HG02943 (cell line): ENCODE results near the gene TRAP1.
A peak's percentile ranks its signal among the peaks of the same experiment; 100 is the strongest.

ENCODE experiments used
- ATAC-seq: cut with Tn5 transposase; IDR thresholded peaks from one replicate; pipeline ENCODE4 v1.9.1; 2021; ENCODE audit warnings: mild to moderate bottlenecking, low read depth, moderate library complexity; ENCODE audit not compliant: unreplicated experiment

TRAP1 gene

DNA sequence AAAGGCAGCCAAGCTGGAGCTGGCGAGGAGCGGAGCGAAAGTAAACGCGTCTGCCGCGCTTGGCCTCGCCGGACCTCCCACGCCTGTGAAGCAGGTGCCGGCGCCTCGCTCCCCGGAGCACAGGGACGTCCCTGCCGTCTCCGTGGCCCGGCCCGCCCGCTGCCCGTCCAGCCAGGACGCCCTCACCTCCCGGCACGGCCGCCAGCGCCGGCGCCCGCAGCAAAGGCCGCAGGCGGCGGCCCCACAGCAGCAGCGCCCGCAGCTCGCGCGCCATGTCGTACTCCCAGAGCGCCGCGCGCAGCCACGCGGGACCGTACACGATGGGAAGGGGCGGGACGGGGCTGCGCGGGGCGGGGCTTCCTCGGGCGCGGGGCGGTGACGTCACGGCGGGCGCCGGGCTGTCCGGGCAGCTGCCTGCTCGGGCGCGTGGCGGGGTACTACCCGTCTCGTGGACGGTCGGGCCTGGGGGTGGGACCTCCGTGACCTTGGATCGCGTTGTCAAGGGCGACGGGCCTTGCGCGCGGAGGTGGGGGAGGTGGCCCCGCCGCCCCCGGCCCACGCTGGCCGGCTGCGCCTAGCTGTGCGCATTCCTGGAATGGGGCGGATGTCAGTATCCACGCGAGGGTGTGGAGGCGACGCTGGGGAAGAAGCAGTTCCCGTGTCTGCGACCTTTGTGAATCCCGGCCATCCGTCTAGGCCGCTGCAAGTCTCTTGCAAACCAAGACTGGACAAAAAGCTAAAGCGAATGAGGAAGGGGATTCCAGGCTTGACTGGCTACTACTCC is at the start of gene TRAP1:
Gene TRAP1, minus strand, starts transcription at position 290 of the 784 bp plus-strand sequence. Its CDS starts 16 bp downstream, at position 274.
- ATAC-seq, result peak; percentile 83

DNA sequence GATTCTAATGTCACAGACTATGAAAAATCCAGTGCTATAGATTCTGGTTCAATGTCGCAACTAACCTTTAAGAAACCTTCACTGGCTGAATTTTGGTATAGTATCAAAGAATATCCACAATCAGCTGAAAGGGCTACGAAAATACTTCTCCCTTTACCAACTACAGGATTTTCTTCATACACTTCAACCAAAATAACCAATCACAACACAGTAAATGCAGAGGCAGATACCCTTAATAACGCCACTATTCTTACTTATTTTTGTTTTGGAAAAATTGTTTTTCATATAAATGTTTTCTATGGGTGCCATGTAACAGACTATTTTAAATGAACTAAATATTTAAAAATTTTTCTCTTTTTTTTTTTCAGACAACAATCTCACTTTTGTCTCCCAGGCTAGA is 48.9 kb upstream of the TRAP1 start:
- no peak for ATAC-seq

DNA sequence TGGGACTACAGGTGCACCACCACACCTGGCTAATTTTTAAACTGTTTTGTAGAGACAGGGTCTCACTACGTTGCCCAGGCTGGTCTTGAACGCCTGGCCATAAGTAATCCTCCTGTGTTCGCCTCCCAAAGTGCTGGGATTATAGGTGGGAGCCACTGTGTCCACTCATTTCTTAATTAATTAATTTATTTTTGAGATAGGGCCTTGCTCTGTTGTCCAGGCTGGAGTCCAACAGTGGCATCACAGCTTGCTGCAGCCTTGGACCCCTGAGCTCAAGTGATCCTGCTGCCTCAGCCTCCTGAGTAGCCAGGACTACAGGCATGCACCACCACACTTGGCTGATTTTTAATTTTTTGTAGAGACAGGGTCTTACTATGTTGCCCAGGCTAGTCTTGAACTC is 47.1 kb upstream of the TRAP1 start:
- ATAC-seq, result no peak

DNA sequence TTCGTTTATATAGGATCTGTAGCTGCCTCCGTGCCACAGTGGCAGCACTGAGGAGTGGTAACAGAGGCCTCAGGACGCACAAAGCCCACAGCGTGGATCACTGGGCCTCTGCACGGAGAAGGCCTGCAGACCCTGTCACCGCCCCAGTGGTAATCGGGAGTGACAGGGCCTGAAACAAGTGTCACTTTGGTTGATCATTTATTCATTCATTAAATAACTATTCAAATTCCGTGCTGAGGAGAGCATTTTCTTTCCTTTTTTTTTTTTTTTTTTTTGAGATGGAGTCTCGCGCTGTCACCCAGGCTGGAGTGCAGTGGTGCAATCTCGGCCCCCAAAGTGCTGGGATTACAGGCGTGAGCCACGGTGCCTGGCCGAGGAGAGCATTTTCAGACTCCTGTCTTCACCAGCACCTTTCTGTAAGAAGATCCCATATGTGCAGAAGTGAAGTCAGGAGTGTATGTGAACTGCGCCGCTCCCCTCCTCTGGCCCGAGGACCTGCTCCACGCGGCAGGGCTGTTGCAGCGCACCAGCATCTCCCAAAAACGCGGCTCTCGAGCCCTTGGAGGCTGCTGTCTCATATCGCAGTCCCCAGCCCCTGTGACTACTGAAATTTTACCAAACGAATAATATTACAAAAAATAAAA is 44.9 kb upstream of the TRAP1 start:
- ATAC-seq, result no peak

DNA sequence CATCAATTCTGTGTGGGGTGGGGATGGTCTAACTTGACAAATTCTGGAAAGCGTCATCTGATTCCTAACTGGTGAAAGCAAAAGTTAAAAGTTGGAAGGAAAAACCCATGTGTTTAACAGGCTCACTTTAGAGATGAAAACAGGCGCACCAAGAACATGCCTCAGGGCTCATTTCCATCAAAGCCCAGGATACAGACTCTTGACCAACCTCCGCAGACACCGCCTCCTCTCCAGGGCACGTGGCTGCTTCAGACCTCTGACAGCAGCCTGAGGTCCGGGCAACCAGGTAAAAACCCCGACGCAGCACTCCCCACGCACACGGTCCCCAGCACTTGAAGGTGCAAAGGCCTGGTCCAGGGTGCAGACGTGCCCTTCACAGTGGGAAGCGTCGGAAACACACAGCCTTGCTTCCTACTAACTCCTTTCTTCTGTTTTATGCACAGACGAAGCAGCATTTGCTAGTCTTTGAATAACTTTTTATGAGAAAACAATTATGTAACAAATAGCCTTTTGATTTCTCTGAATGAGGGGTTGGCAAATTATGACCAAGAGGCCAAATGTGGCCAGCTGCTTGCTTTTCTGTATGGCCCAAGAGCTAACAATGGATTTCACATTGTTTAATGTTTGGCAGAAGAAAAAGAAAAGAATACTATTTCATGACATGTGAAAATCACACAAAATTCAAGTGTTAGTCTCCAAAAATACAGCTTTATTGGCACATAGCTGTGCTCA is 44.2 kb upstream of the TRAP1 start:
- ATAC-seq, result no peak

GRCh38 chr16:3760518-3760917 is 43.2 kb upstream of the TRAP1 start:
- ATAC-seq, result no peak

GRCh38 chr16:3759736-3760135 is 42.4 kb upstream of the TRAP1 start:
- no peak for ATAC-seq

GRCh38 chr16:3756113-3756512 is 38.8 kb upstream of the TRAP1 start:
- no peak for ATAC-seq

DNA sequence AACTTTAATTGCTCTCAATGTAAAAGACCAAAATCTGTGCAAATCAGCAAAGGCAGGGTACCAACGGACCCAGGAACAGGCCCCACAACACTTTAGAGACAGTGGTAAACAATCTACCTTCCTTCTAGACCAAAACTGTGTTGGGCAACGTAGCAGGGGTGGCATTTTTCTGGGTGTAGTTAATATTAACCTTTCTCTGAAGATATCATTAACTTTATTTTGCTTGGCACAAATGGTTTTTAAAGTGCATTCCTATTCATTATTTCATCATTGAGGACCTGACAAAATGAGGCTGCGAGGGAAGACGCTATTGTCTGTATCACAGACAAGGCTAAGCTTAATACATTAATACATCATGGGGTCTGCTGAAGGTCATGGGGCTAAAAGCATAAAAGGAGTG is 37.9 kb upstream of the TRAP1 start:
- ATAC-seq, result no peak

GRCh38 chr16:3754772-3755171 is 37.4 kb upstream of the TRAP1 start:
- ATAC-seq, result no peak

- ATAC-seq, result no peak
Measured at GRCh38 chr16:3754081-3754703, 36.9 kb upstream of the TRAP1 start.

DNA sequence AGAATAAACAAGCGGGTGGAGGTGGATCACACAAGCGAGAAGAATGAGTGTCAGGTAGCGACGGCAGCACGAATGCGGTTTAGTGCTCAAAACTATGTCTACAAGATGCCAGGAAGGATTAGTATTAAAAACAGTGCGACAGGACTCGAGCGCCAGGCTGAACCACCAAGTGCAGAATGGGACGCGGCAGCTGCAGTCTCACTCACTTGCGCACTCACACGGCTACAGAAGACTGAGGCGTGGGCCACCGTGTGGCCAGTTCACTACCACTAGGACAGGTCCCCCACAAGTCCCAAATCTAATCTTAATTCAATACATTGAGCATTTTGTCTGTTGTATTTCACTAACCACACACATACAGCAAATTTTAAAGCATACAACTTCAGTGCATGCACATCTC is 35.7 kb upstream of the TRAP1 start:
- no peak for ATAC-seq

- no peak for ATAC-seq
Measured at GRCh38 chr16:3751878-3752277, 34.6 kb upstream of the TRAP1 start.

GRCh38 chr16:3748307-3748706 is 31.0 kb upstream of the TRAP1 start:
- no peak for ATAC-seq

- no peak for ATAC-seq
Measured at GRCh38 chr16:3745751-3746355, 28.5 kb upstream of the TRAP1 start.

GRCh38 chr16:3744018-3744417 is 26.7 kb upstream of the TRAP1 start:
- ATAC-seq, result no peak

DNA sequence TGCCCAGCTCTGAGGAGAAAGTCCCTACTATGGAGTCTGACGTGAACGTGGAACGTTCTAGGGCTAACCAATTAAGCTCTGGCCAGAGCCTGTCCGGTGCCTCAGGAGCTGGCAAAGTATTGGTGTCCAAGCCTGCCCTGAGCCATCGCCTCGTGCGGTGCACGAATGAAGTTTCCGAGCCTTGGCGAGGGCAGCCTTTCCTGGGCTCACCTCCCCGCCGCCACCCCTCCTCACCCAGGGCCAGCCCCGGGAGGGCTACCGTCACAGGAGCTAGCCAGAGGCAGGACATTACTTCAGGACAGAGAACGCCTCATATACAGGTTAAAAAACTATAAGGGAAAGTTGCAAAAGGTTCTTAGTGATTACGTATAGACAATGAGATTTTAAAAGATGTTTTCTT is 23.6 kb upstream of the TRAP1 start:
- ATAC-seq, result no peak

DNA sequence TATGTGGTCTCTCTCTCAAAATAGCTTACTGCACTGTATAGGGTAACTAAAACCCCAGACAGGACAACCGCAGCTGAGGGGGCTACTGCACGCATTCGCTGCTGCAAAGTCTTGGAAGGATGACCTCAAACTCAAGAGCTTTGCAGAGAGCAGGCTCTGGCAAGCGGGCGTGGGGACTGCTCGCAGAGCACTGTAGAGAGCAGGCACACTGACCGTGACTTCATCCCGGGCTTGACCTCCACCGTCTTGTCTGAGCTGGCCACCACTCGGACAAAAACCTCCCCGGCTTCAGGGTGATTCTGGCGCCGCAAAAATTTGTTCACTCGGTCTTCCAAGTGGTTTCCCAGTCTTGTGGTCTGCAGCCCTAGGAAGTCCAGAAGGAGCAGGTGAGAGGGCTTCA is 22.9 kb upstream of the TRAP1 start:
- ATAC-seq, result no peak

DNA sequence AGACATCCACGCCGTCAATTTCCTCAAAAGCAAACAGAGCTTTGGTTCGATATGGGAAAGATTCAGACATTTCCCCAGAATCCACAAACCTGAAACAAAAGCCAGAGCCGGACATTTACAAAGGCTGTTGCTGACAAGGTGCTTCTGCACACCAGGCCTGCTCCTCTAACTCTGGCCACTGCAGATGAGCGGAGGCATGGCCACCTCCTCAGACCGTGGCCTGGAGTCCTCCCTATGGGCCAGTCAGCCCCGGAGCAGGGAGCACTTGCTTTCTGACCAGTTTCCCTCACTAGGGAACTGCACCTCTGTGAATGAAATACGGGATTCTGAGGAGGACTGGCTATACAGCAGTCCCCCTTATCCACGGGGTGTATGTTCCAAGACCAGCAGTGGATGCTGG is 22.3 kb upstream of the TRAP1 start:
- ATAC-seq, result no peak

DNA sequence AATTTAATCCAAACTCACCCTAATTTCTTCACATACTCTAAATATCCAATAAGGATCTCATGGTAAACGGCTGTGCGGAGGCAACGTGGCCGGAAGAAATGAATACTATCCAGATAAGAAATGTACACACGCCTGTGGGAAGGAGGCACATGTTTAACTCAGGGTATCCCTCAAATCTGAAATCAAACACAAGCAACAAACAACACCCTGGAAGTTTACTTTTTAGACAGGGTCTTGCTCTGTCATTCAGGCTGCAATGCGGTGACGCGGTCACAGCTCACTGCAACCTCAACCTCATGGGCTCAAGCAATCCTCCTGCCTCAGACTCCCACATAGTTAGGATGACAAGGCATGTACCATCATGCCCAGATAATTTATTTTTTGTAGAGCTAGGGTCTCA is 21.2 kb upstream of the TRAP1 start:
- ATAC-seq, result no peak

DNA sequence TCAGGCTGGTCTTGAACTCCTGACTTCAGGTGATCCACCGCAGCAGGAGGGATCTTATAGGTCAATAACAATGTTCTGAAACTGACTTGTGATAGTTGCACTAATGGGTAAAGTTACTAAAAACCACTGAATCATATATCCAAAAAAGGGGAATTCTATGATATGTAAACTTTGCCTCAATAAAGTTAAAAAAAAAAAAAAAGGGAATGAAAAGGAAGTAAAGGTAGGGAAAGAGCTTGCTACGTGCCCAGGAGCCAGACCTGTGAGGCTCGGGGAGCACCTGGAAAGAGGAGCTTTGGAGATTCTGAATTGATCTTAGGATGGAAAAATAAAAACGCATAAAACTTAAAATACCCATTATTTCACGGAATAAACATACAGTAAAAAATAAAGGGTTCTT is 20.8 kb upstream of the TRAP1 start:
- no peak for ATAC-seq
